HG03439 (cell line): ENCODE data around the gene SLC24A3.

Experiments
- ATAC-seq: cut with Tn5 transposase; IDR thresholded peaks from one replicate; pipeline ENCODE4 v1.9.1; 2021; ENCODE audit warnings: mild to moderate bottlenecking, moderate library complexity; ENCODE audit not compliant: unreplicated experiment

SLC24A3 gene

GRCh38 chr20:19756761-19757486 is 544.5 kb downstream of the SLC24A3 start:
- ATAC-seq: no peak

GRCh38 chr20:19757487-19758132 is 545.2 kb downstream of the SLC24A3 start:
- no peak for ATAC-seq

- ATAC-seq: no peak
These were observed 545.7 kb downstream of the SLC24A3 start, which contains the start of gene RIN2 for GRCh38 chr20:19758133-19758500. TSS of gene RIN2 (plus strand) at chr20:19758258. CDS start at chr20:19889602, 131,344 bp downstream.

- no peak for ATAC-seq
These were observed 546.3 kb downstream of the SLC24A3 start for GRCh38 chr20:19758501-19759331.

- ATAC-seq: no peak
These were observed 547.9 kb downstream of the SLC24A3 start for GRCh38 chr20:19760371-19760721.

- ATAC-seq: no peak
These were observed 548.9 kb downstream of the SLC24A3 start for GRCh38 chr20:19761326-19761725.

- ATAC-seq: no peak
These were observed 549.4 kb downstream of the SLC24A3 start for GRCh38 chr20:19761841-19762240.

GRCh38 chr20:19764207-19764606 is 551.8 kb downstream of the SLC24A3 start:
- no peak for ATAC-seq

GRCh38 chr20:19765266-19765665 is 552.8 kb downstream of the SLC24A3 start:
- ATAC-seq: no peak

GRCh38 chr20:19765913-19766312 is 553.5 kb downstream of the SLC24A3 start:
- ATAC-seq: no peak

GRCh38 chr20:19767070-19767469 is 554.6 kb downstream of the SLC24A3 start:
- no peak for ATAC-seq

- no peak for ATAC-seq
These were observed 555.9 kb downstream of the SLC24A3 start for GRCh38 chr20:19768325-19768842.

GRCh38 chr20:19769507-19769906 is 557.1 kb downstream of the SLC24A3 start:
- no peak for ATAC-seq

GRCh38 chr20:19770375-19770774 is 557.9 kb downstream of the SLC24A3 start:
- ATAC-seq: no peak

GRCh38 chr20:19771031-19771430 is 558.6 kb downstream of the SLC24A3 start:
- no peak for ATAC-seq
